PFSK-1 (cell line): ENCODE results near the gene EXD3.

Source experiments
- FOXP2 ChIP-seq: optimal IDR thresholded peaks from 2 replicates; pipeline ENCODE3; 2011; ENCODE audit warnings: borderline replicate concordance, control low read depth, inconsistent platforms; ENCODE audit not compliant: insufficient read depth; ENCODE audit errors: extremely low read length, extremely low read depth
- POLR2AphosphoS5 ChIP-seq: IDR thresholded peaks from 2 replicates; pipeline ENCODE4 v1.6.1; 2012; ENCODE audit warnings: low read depth, mild to moderate bottlenecking, control low read depth, low read length, moderate library complexity
- SIN3A ChIP-seq: IDR thresholded peaks from 2 replicates; pipeline ENCODE4 v1.6.1; 2012; ENCODE audit warnings: mild to moderate bottlenecking, low read length, moderate library complexity, borderline replicate concordance; ENCODE audit not compliant: insufficient read depth
- TAF1 ChIP-seq: IDR thresholded peaks from 2 replicates; pipeline ENCODE4 v1.6.1; 2012; ENCODE audit warnings: low read length, control low read depth, borderline replicate concordance; ENCODE audit not compliant: insufficient read depth
- TF ChIP-seq, protein P1 (sequence below), 2 experiments: IDR thresholded peaks; 2 replicates each; pipeline versions ENCODE4 v1.6.1 to v1.8.0; 2011 to 2012; ENCODE audit warnings: low read depth in 2 of 2, low read length in 2 of 2, control low read depth in 1 of 2, inconsistent platforms in 1 of 2, mild to moderate bottlenecking in 1 of 2, moderate library complexity in 1 of 2; ENCODE audit not compliant: insufficient read depth in 1 of 2

EXD3 gene

DNA sequence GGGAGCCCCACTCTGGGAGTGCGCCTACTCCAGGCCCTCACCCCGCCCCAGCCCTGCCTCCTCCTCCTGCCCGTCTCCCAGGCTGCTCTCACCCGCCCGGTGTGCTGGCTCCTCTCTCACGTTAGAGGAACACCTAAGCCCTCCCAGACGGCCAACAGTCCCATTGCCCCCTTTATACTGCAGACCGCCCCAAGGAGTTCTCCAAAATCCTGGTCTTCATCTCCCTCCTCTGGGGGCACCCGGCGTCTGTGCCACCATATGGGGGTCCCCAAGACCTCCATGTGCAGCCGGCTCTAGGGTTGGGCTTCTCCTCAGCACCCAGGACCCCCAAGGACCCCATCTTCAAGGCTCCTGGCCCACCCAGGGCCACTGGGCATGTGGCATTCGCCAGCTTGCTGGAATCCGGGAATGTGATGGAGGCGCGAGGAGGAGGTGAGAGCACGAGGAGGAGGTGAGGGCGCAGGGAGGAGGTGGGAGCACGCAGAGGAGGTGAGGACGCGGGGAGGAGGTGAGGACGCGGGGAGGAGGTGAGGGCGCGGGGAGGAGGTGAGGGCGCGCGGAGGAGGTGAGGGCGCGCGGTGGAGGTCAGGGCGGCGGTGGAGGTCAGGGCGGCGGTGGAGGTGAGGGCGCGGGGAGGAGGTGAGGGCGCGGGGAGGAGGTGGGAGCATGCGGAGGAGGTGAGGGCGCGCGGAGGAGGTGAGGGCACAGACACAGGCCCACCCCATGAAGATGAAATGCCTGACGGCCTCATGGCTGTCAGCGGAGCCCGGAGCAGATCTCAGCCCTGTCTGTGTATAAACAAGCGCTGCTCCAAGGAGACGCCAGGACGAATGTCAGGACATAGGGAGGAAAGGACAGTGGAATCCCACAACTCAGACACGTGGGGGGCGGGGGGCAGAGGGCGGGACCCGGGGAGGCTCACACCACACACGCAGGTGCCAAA lies 41.2 kb downstream of the EXD3 start:
- no peak for TF ChIP-seq SIN3A
- no peak for TF ChIP-seq FOXP2
- TF ChIP-seq, protein P1, sequence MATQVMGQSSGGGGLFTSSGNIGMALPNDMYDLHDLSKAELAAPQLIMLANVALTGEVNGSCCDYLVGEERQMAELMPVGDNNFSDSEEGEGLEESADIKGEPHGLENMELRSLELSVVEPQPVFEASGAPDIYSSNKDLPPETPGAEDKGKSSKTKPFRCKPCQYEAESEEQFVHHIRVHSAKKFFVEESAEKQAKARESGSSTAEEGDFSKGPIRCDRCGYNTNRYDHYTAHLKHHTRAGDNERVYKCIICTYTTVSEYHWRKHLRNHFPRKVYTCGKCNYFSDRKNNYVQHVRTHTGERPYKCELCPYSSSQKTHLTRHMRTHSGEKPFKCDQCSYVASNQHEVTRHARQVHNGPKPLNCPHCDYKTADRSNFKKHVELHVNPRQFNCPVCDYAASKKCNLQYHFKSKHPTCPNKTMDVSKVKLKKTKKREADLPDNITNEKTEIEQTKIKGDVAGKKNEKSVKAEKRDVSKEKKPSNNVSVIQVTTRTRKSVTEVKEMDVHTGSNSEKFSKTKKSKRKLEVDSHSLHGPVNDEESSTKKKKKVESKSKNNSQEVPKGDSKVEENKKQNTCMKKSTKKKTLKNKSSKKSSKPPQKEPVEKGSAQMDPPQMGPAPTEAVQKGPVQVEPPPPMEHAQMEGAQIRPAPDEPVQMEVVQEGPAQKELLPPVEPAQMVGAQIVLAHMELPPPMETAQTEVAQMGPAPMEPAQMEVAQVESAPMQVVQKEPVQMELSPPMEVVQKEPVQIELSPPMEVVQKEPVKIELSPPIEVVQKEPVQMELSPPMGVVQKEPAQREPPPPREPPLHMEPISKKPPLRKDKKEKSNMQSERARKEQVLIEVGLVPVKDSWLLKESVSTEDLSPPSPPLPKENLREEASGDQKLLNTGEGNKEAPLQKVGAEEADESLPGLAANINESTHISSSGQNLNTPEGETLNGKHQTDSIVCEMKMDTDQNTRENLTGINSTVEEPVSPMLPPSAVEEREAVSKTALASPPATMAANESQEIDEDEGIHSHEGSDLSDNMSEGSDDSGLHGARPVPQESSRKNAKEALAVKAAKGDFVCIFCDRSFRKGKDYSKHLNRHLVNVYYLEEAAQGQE (IDR thresholded peaks at IDR 0.05; ENCODE audit: insufficient read depth in 1 of 2, low read depth in 2 of 2, low read length in 2 of 2), result no peak
- no peak for TF ChIP-seq TAF1
- TF ChIP-seq POLR2AphosphoS5, result no peak

DNA sequence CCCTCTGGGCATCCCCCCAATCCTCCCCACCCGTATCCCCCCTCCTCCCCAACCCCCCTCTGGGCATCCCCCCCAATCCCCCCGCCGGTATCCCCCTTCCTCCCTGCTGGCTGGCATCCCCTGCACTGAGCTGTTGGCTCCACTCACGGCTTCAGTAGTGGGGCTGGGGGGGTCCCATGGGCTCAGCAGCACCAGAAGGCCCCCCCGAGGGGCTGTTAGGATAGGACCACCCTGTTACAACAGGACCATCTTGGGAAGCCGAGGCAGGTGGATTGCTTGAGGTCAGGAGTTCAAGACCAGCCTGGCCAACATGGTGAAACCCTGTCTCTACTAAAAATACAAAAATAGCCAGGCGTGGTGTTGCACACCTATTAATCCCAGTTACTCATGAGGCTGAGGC lies 42.4 kb downstream of the EXD3 start:
- TF ChIP-seq POLR2AphosphoS5 (no peak), SIN3A (no peak), FOXP2 (no peak), TAF1 (no peak)
- TF ChIP-seq, protein P1 (IDR thresholded peaks at IDR 0.05; ENCODE audit: insufficient read depth in 1 of 2, low read depth in 2 of 2, low read length in 2 of 2), result no peak

DNA sequence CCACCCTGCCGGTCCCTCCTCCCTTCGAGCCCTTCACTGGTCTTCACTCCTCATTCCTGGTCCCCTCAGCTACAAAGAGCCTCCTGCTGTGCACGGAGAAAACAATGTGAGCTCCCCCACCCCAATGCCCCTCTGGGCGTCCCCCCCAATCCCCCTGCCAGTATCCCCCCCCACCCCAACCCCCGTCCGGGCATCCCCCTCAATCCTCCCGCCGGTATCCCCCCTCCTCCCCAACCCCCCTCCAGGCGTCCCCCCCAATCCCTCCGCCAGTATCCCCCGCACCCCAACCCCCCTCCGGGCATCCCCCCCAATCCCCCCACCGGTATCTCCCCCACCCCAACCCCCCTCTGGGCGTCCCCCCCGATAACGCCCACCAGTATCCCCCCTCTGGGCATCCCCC lies 42.8 kb downstream of the EXD3 start:
- TF ChIP-seq, protein P1 (IDR thresholded peaks at IDR 0.05; ENCODE audit: insufficient read depth in 1 of 2, low read depth in 2 of 2, low read length in 2 of 2), result no peak
- TF ChIP-seq POLR2AphosphoS5, result no peak

DNA sequence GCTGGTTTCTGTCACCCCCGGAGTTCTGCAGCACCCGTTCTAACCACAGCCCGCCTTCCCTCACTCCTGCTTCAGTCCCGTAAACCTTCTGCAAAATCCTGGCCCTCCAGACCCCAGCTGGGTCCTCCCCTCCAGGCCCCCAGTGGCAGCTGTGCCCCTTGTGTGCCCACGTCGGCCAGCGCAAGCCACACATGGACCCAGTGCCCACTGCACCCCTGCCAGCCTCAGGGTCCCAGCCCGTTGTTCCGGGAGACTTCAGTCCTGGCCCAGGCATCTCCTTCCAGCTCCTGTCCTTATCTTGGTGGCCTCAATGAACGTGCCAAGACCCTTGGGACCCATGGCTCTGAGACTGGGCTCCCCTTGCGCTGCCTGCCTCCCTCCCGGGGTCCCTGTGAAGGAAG lies 43.2 kb downstream of the EXD3 start:
- no peak for TF ChIP-seq POLR2AphosphoS5
- TF ChIP-seq, protein P1 (IDR thresholded peaks at IDR 0.05; ENCODE audit: insufficient read depth in 1 of 2, low read depth in 2 of 2, low read length in 2 of 2), result no peak
- TF ChIP-seq FOXP2, result no peak
- TF ChIP-seq SIN3A, result no peak
- no peak for TF ChIP-seq TAF1

DNA sequence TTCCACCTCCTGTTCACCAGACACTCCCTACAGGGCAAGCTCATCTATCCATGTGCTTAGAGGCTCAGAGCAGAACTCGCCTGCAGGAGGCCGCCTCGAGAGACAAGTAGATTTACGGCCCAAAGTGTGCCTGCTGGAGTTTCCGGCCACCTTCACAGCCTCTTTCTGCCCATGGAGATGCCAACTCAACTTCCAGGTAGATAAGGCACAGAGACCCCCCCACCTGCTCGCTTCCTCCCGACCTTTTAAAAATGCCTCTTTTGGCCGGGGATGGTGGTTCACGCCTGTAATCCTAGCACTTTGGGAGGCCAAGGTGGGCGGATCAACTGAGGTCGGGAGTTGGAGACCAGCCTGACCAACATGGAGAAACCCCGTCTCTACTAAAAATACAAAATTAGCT lies 46.6 kb downstream of the EXD3 start:
- TF ChIP-seq, protein P1 (IDR thresholded peaks at IDR 0.05; ENCODE audit: insufficient read depth in 1 of 2, low read depth in 2 of 2, low read length in 2 of 2), result no peak
- no peak for TF ChIP-seq SIN3A
- no peak for TF ChIP-seq TAF1
- no peak for TF ChIP-seq POLR2AphosphoS5
- no peak for TF ChIP-seq FOXP2
